Suprapubic skin (tissue), 4 donors: ENCODE results near the gene CHFR.
"Not testable (repeated sequence)": the region's sequence is repeated elsewhere in the genome, so short reads cannot be mapped to it uniquely, and the experiment has no call there.

ENCODE experiments used
- EP300 ChIP-seq: sonication (generic); formaldehyde crosslinking; IDR thresholded peaks from one replicate; pipeline ENCODE4 v1.6.1; 2017; ENCODE audit warnings: antibody characterized with exemption
- POLR2A ChIP-seq, 2 donors: fragments of 450-650 bp; IDR thresholded peaks; one replicate each; pipeline ENCODE4 v1.6.1; 2017; ENCODE audit warnings: antibody characterized with exemption in 2 of 2, mild to moderate bottlenecking in 2 of 2, moderate library complexity in 2 of 2
- POLR2AphosphoS5 ChIP-seq, 3 donors: sonication (generic); formaldehyde crosslinking; IDR thresholded peaks; one replicate each; pipeline ENCODE4 v1.6.1; 2017; ENCODE audit warnings: antibody characterized with exemption in 3 of 3
- TF ChIP-seq, protein P1 (sequence below), 2 donors: fragments of 200-600 bp in 1 of 2; fragments of 450-650 bp in 1 of 2; sonication (generic) in 1 of 2; IDR thresholded peaks; one replicate each; pipeline ENCODE4 v1.5.1; 2016 to 2019; ENCODE audit warnings: antibody characterized with exemption in 2 of 2, mild to moderate bottlenecking in 1 of 2, moderate library complexity in 1 of 2

DNA sequence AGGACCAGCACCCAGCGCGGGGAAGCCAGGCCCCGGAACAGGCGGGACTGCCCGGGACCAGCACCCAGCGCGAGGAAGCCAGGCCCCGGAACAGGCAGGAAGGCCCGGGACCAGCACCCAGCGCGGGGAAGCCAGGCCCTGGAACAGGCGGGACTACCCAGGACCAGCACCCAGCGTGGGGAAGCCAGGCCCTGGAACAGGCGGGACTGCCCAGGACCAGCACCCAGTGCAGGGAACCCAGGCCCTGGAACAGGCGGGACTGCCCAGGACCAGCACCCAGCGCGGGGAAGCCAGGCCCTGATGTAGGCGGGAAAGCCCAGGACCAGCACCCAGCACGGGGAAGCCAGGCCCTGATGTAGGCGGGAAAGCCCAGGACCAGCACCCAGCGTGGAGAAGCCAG is 12.8 kb downstream of the CHFR start:
- TF ChIP-seq, protein P1, sequence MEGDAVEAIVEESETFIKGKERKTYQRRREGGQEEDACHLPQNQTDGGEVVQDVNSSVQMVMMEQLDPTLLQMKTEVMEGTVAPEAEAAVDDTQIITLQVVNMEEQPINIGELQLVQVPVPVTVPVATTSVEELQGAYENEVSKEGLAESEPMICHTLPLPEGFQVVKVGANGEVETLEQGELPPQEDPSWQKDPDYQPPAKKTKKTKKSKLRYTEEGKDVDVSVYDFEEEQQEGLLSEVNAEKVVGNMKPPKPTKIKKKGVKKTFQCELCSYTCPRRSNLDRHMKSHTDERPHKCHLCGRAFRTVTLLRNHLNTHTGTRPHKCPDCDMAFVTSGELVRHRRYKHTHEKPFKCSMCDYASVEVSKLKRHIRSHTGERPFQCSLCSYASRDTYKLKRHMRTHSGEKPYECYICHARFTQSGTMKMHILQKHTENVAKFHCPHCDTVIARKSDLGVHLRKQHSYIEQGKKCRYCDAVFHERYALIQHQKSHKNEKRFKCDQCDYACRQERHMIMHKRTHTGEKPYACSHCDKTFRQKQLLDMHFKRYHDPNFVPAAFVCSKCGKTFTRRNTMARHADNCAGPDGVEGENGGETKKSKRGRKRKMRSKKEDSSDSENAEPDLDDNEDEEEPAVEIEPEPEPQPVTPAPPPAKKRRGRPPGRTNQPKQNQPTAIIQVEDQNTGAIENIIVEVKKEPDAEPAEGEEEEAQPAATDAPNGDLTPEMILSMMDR (IDR thresholded peaks at IDR 0.05): not testable (repeated sequence)
- not testable (repeated sequence) for TF ChIP-seq POLR2AphosphoS5 (IDR thresholded peaks at IDR 0.05); POLR2A (IDR thresholded peaks at IDR 0.05); EP300
